SK-N-SH (cell line): ENCODE results near the gene SPTBN5.

Experiments used
- ELF1 ChIP-seq: IDR thresholded peaks from 2 replicates; pipeline ENCODE4 v1.4.0; 2012
- EP300 ChIP-seq, 2 experiments: IDR thresholded peaks; 2 replicates each; pipeline versions ENCODE4 v1.4.0 to v1.6.1; 2012; ENCODE audit warnings: borderline replicate concordance in 1 of 2, low read depth in 1 of 2, low read length in 1 of 2
- EZH2phosphoT487 ChIP-seq: fragments of 200-600 bp; sonication (generic); IDR thresholded peaks from 2 replicates; pipeline ENCODE4 v1.6.1; 2017; ENCODE audit warnings: low read depth, mixed run types, mild to moderate bottlenecking, antibody characterized with exemption, moderate library complexity, borderline replicate concordance
- NFIC ChIP-seq: IDR thresholded peaks from 2 replicates; pipeline ENCODE4 v1.4.0; 2012; ENCODE audit warnings: borderline replicate concordance
- RAD21 ChIP-seq: IDR thresholded peaks from 2 replicates; pipeline ENCODE4 v1.6.1; 2012; ENCODE audit warnings: mild to moderate bottlenecking, low read length
- SMC3 ChIP-seq: IDR thresholded peaks from 2 replicates; pipeline ENCODE4 v1.6.1; 2012; ENCODE audit warnings: low read depth, low read length, improper control_type of control experiment
- TAF1 ChIP-seq: IDR thresholded peaks from 2 replicates; pipeline ENCODE4 v1.6.1; 2012; ENCODE audit warnings: low read depth, mild to moderate bottlenecking, low read length, moderate library complexity, borderline replicate concordance
- TEAD4 ChIP-seq: IDR thresholded peaks from 2 replicates; pipeline ENCODE4 v1.4.0; 2012; ENCODE audit warnings: mild to moderate bottlenecking, borderline replicate concordance; ENCODE audit not compliant: insufficient read depth
- TF ChIP-seq, protein P1 (sequence below): fragments of 200-600 bp; sonication (generic); IDR thresholded peaks from 2 replicates; pipeline ENCODE4 v1.6.1; 2017; ENCODE audit warnings: antibody characterized with exemption, mild to moderate bottlenecking, moderate library complexity
- TF ChIP-seq, protein P2 (sequence below): IDR thresholded peaks from 2 replicates; pipeline ENCODE4 v1.6.1; 2012; ENCODE audit warnings: mild to moderate bottlenecking, low read depth, low read length, moderate library complexity
- TF ChIP-seq, protein P3 (sequence below): IDR thresholded peaks from 2 replicates; pipeline ENCODE4 v1.4.0; 2012; ENCODE audit warnings: low read depth

- no peak for TF ChIP-seq EP300 (IDR thresholded peaks at IDR 0.05; ENCODE audit: borderline replicate concordance in 1 of 2, low read depth in 1 of 2, low read length in 1 of 2)
- no peak for TF ChIP-seq TAF1
- TF ChIP-seq ELF1 = no peak
- TF ChIP-seq, protein P1, sequence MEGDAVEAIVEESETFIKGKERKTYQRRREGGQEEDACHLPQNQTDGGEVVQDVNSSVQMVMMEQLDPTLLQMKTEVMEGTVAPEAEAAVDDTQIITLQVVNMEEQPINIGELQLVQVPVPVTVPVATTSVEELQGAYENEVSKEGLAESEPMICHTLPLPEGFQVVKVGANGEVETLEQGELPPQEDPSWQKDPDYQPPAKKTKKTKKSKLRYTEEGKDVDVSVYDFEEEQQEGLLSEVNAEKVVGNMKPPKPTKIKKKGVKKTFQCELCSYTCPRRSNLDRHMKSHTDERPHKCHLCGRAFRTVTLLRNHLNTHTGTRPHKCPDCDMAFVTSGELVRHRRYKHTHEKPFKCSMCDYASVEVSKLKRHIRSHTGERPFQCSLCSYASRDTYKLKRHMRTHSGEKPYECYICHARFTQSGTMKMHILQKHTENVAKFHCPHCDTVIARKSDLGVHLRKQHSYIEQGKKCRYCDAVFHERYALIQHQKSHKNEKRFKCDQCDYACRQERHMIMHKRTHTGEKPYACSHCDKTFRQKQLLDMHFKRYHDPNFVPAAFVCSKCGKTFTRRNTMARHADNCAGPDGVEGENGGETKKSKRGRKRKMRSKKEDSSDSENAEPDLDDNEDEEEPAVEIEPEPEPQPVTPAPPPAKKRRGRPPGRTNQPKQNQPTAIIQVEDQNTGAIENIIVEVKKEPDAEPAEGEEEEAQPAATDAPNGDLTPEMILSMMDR = no peak
- no peak for TF ChIP-seq TEAD4
- no peak for TF ChIP-seq RAD21
- TF ChIP-seq, protein P2, sequence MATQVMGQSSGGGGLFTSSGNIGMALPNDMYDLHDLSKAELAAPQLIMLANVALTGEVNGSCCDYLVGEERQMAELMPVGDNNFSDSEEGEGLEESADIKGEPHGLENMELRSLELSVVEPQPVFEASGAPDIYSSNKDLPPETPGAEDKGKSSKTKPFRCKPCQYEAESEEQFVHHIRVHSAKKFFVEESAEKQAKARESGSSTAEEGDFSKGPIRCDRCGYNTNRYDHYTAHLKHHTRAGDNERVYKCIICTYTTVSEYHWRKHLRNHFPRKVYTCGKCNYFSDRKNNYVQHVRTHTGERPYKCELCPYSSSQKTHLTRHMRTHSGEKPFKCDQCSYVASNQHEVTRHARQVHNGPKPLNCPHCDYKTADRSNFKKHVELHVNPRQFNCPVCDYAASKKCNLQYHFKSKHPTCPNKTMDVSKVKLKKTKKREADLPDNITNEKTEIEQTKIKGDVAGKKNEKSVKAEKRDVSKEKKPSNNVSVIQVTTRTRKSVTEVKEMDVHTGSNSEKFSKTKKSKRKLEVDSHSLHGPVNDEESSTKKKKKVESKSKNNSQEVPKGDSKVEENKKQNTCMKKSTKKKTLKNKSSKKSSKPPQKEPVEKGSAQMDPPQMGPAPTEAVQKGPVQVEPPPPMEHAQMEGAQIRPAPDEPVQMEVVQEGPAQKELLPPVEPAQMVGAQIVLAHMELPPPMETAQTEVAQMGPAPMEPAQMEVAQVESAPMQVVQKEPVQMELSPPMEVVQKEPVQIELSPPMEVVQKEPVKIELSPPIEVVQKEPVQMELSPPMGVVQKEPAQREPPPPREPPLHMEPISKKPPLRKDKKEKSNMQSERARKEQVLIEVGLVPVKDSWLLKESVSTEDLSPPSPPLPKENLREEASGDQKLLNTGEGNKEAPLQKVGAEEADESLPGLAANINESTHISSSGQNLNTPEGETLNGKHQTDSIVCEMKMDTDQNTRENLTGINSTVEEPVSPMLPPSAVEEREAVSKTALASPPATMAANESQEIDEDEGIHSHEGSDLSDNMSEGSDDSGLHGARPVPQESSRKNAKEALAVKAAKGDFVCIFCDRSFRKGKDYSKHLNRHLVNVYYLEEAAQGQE = no peak
- no peak for TF ChIP-seq NFIC
- TF ChIP-seq EZH2phosphoT487 = no peak
- TF ChIP-seq, protein P3, sequence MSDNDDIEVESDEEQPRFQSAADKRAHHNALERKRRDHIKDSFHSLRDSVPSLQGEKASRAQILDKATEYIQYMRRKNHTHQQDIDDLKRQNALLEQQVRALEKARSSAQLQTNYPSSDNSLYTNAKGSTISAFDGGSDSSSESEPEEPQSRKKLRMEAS = no peak
- TF ChIP-seq SMC3 = no peak
Measured at GRCh38 chr15:41878355-41878699, 15.5 kb downstream of the SPTBN5 start.
